ENCODE data around the gene PGBD5.

GRCh38 chr1:230345139-230345885 lies 80.8 kb downstream of the PGBD5 start:
- TF ChIP-seq CTCF (IDR thresholded peaks at IDR 0.05 in 4 of 5, conservative IDR thresholded peaks at IDR 0.05 in 1 of 5), result no peak
- TF ChIP-seq POLR2A (IDR thresholded peaks at IDR 0.05), result no peak
